ENCODE data around the gene CC2D1B. TPM values are rescaled to one million over a fixed set of nuclear protein-coding genes. Genes with fewer than 3 reads are reported as not detected.

CC2D1B gene
- total RNA-seq, 4 donors from 2014 or later = 19.5 to 30.3 (median 25.1) TPM

DNA sequence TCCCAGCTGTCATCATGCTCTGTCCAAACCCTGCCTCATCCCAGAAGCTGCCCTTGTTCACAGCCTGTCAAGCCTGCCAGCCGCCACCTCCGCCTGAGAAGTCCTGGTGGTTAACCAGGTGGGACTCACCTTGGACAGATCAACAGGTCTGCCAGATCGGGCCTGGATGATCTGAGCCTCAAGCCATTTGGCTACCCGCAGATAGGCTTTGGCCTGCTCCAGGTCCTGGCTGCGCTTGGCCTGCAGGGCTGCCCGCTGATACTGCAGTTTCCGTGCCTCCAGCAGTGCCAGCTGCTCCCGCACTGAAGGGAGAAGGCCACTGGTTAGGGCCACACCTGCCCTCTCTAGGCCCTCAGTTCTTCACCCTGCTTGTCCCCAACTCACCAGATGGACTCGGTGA, 8.6 kb downstream of the CC2D1B start:
- Histone ChIP-seq H3K27me3 (no peaks in the 10 kb centered on the region), H3K4me1 (no peaks in the 10 kb centered on the region), H3K9me3 (no peaks in the 10 kb centered on the region), H3K27ac (replicated peaks in 1 of 4) (no peak overlapping the region), H3K4me3 (no peak overlapping the region), H3K36me3 (peaks cover 84 to 100% (median 99%) of the 10 kb centered on the region in 4 donors)
- TF ChIP-seq POLR2AphosphoS5 (IDR thresholded peaks at IDR 0.05) (no peak), EP300 (IDR thresholded peaks at IDR 0.05) (no peak), POLR2A (IDR thresholded peaks at IDR 0.05; ENCODE audit: low read depth) (no peak)
- TF ChIP-seq, protein P1, sequence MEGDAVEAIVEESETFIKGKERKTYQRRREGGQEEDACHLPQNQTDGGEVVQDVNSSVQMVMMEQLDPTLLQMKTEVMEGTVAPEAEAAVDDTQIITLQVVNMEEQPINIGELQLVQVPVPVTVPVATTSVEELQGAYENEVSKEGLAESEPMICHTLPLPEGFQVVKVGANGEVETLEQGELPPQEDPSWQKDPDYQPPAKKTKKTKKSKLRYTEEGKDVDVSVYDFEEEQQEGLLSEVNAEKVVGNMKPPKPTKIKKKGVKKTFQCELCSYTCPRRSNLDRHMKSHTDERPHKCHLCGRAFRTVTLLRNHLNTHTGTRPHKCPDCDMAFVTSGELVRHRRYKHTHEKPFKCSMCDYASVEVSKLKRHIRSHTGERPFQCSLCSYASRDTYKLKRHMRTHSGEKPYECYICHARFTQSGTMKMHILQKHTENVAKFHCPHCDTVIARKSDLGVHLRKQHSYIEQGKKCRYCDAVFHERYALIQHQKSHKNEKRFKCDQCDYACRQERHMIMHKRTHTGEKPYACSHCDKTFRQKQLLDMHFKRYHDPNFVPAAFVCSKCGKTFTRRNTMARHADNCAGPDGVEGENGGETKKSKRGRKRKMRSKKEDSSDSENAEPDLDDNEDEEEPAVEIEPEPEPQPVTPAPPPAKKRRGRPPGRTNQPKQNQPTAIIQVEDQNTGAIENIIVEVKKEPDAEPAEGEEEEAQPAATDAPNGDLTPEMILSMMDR (IDR thresholded peaks at IDR 0.05) = no peak
- WGBS = 97% methylated on average over 7 of the region's 9 CpGs
- DNase-seq (ENCODE audit: extremely low spot score) = no peak
- intact Hi-C loops (cut with DNase I) = no loop called here

DNA sequence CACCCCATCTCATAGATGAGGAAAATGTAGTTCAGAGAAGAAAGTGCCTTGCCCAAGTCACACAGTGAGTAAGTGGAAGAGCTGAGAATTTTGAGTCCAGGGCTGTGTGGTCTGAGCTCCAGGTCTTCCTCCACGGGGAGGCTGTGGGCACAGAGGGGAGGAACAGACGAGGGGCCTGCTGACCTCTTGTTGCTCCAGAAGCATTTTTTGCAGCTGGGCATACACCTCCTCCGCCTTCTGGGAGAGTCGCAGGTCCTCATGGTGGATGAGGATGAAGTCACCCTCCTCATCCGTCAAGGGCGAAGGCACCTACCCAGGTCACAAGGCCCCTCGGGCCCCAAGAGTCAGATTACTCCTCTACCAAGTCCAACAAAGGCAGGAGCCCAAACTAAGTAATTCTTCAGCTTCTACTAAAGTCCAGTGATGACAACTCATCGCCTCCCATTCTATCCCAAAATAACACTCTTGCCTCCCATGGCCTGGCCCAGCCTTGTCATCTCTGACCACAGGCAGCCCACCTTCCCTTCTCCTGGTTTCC, 9.1 kb downstream of the CC2D1B start:
- Histone ChIP-seq H3K9me3 (no peaks in the 10 kb centered on the region), H3K4me1 (no peaks in the 10 kb centered on the region), H3K4me3 (no peak overlapping the region), H3K36me3 (peaks cover 82 to 100% (median 97%) of the 10 kb centered on the region in 4 donors), H3K27me3 (no peaks in the 10 kb centered on the region), H3K27ac (replicated peaks in 1 of 4) (no peak overlapping the region)
- DNase-seq (ENCODE audit: extremely low spot score) = no peak
- TF ChIP-seq POLR2AphosphoS5 (IDR thresholded peaks at IDR 0.05) (no peak), EP300 (IDR thresholded peaks at IDR 0.05) (no peak), POLR2A (IDR thresholded peaks at IDR 0.05; ENCODE audit: low read depth) (no peak)
- TF ChIP-seq, protein P1 (IDR thresholded peaks at IDR 0.05) = no peak
- WGBS = 80% methylated on average over 2 of the region's 8 CpGs
- intact Hi-C loops (cut with DNase I) = no loop called here

DNA sequence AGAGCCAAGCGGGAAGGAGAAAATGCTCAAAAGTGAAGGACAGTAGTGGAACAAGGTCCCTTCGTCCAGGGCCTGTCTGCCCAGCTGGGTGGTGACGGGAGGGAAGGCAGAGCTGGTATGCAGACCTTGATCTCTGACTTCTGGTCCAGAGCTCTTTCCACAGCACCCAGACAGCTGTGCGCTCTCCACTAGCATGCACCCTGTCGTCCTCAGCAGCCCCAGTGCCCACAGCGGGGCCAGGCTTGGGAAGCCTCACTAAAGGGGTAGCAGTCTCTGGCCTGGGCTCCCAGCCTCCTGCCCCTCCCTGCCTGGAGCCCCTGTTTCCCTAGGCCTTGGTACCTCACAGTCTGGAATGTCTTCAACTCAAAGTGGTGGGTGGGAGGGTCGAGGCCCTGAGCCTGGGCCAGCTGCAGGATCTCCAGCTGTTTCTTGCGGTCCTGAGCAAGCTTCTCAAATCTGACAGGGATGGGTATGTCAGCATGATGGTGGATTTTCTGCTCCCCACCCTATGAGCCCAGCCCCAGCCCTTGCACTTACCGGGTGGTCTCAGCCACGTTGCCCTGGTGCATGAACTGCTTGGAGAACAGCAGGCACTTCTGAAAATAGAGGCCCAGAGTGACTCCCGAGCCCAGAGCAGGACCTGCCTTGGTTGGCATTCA, 10.0 kb downstream of the CC2D1B start:
- H3K27me3 ChIP-seq = no peaks in the 10 kb centered on the region
- WGBS = 89% methylated on average over 11 of the region's 11 CpGs
- no peak for DNase-seq (ENCODE audit: extremely low spot score)
- H3K36me3 ChIP-seq = peaks cover 78 to 100% (median 92%) of the 10 kb centered on the region in 4 donors
- no peaks in the 10 kb centered on the region for H3K4me1 ChIP-seq
- intact Hi-C loops (cut with DNase I) = no loop called here
- no peak overlapping the region for H3K4me3 ChIP-seq
- H3K27ac ChIP-seq (replicated peaks in 1 of 4) = no peak overlapping the region
- no peaks in the 10 kb centered on the region for H3K9me3 ChIP-seq
- TF ChIP-seq POLR2A (IDR thresholded peaks at IDR 0.05; ENCODE audit: low read depth) (no peak), EP300 (IDR thresholded peaks at IDR 0.05) (no peak), POLR2AphosphoS5 (IDR thresholded peaks at IDR 0.05) (no peak)
- TF ChIP-seq, protein P1 (IDR thresholded peaks at IDR 0.05) = no peak

DNA sequence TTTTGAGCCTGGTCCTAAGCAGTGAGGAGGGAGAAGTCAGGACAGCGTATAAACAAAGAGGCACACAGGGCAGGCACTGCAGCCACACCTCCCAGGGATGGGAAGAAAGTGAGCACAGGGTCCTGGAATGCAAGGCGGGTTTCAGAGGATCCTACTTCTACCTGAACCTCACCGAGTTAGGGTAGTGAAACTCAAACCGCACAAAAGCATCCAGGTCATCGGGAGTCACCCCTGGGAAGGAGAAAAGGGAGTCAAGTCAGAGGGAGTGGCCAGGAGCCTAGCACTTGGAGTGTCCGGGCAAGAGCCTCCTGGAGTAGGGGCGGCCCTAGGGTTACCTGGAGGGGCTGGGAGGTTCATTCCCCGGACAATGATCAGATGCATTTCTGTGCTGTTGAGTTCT, 10.6 kb downstream of the CC2D1B start:
- peak in 1 of 2 donors; percentile 16 for TF ChIP-seq POLR2AphosphoS5 (IDR thresholded peaks at IDR 0.05)
- TF ChIP-seq, protein P1 (IDR thresholded peaks at IDR 0.05) = no peak
- intact Hi-C loops (cut with DNase I) = no loop called here
- Histone ChIP-seq H3K9me3 (no peaks in the 10 kb centered on the region), H3K4me3 (no peak overlapping the region), H3K4me1 (peaks cover 0 to 4% (median 0%) of the 10 kb centered on the region in 4 donors), H3K27ac (replicated peaks in 1 of 4) (no peak overlapping the region), H3K36me3 (peaks cover 73 to 100% (median 92%) of the 10 kb centered on the region in 4 donors), H3K27me3 (no peaks in the 10 kb centered on the region)
- WGBS = 90% methylated on average over 8 of the region's 8 CpGs
- no peak for DNase-seq (ENCODE audit: extremely low spot score)

All from esophagus muscularis mucosa (tissue), 4 donors.